NCI-H2029 treated with DMSO at 0.1 percent for 48 hours (cell line): ENCODE results near the gene RAB3A.

Source experiments
- DNase-seq: peaks from one replicate; lab custom pipeline; 2025; lab: John Stamatoyannopoulos, UW

The RAB3A gene

GRCh38 chr19:18203863-18204393 lies at the start of gene RAB3A:
Gene RAB3A, minus strand, starts transcription at chr19:18204042. Its CDS starts 1,302 bp downstream, at chr19:18202740.
- peak; percentile 97 for DNase-seq

GRCh38 chr19:18253130-18253529 lies 49.3 kb upstream of the RAB3A start:
- DNase-seq = no peak

- no peak for DNase-seq
Measured at GRCh38 chr19:18252370-18252717, 48.5 kb upstream of the RAB3A start.

- peak; percentile 67 for DNase-seq
Measured at GRCh38 chr19:18251587-18252369, 47.9 kb upstream of the RAB3A start.

GRCh38 chr19:18249834-18250233 lies 46.0 kb upstream of the RAB3A start:
- no peak for DNase-seq

- no peak for DNase-seq
Measured at GRCh38 chr19:18245297-18245696, 41.5 kb upstream of the RAB3A start.

GRCh38 chr19:18239303-18239702 lies 35.5 kb upstream of the RAB3A start:
- DNase-seq = no peak

GRCh38 chr19:18234194-18234593 lies 30.4 kb upstream of the RAB3A start:
- DNase-seq = no peak

- no peak for DNase-seq
Measured at GRCh38 chr19:18233224-18233825, 29.5 kb upstream of the RAB3A start.

GRCh38 chr19:18232540-18233223 lies 28.8 kb upstream of the RAB3A start:
- DNase-seq = no peak

- no peak for DNase-seq
Measured at GRCh38 chr19:18231775-18232174, 27.9 kb upstream of the RAB3A start.

- no peak for DNase-seq
Measured at GRCh38 chr19:18230941-18231734, 27.3 kb upstream of the RAB3A start.

GRCh38 chr19:18229915-18230314 lies 26.1 kb upstream of the RAB3A start:
- no peak for DNase-seq

- no peak for DNase-seq
Measured at GRCh38 chr19:18229474-18229873, 25.6 kb upstream of the RAB3A start.

- no peak for DNase-seq
Measured at GRCh38 chr19:18227781-18228271, 24.0 kb upstream of the RAB3A start.

- DNase-seq = no peak
Measured at GRCh38 chr19:18226956-18227780, 23.3 kb upstream of the RAB3A start.

GRCh38 chr19:18225702-18226468 lies 22.0 kb upstream of the RAB3A start, which contains the start of gene PDE4C:
Gene PDE4C, minus strand, starts transcription at chr19:18226438. Its CDS starts 23 bp downstream, at chr19:18226415.
- no peak for DNase-seq

- DNase-seq = no peak
Measured at GRCh38 chr19:18225355-18225701, 21.5 kb upstream of the RAB3A start.

- peak; percentile 85 for DNase-seq
Measured at GRCh38 chr19:18224525-18225354, 20.9 kb upstream of the RAB3A start.
